Fibroblast of skin of back (primary cell): Measurements from ENCODE around the gene SSRP1.

Experiments used
- DNase-seq: peaks from one replicate; pipeline ENCODE4 v3.0.0-alpha.2; 2013

Gene SSRP1

DNA sequence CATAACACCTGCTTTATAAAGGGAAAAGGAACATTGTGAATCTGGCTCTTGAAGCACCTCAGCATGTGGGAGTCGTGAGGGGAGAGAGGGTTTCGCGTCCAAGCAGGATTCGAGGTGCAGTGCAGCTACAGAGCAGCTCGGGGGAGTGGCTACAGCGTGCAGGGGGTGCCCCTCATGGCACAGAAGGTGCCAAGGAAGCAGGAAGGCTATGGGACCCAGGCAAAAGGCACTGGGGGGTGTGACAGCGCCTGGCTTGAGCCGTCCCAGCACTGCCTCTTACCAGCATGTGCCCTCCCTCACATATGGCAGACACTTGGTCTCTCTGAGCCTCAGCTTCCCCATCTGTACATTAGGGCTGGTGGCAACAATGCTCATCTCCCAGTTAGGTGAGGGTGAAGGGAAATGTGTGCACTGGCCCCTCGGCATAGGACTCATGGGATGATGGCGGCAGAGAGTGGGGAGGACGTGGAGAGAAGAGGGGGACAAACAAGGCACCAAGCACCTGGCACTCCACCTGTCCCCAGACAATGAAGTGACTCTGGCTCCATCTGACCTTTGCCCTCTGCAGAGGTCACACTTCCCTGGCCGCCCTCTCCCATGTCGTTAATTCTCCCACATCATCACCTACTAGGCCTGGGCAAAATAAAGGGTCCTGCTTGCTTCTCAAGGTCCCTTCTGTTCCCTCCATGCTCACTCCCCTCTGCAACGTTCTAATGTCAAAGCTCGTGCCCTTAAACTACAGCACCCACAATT lies 21.3 kb downstream of the SSRP1 start:
- DNase-seq, result no peak

DNA sequence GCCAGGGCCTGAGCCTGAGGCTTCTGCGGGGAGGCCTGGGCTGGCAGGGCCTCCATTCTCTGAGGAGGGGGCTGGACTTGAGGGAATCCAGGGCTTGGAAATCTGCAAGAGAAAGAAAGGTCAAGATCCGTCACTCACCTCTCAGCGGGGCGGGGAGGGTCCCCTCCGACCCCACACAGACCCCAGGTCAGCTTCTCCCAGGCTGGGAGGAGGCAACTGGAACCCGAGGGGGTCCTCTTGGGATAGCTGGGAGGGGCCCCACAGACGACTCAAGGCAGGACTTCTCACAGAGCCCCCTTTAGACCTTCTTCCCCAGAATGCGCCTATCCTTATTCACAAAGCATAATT lies 21.9 kb downstream of the SSRP1 start:
- no peak for DNase-seq

DNA sequence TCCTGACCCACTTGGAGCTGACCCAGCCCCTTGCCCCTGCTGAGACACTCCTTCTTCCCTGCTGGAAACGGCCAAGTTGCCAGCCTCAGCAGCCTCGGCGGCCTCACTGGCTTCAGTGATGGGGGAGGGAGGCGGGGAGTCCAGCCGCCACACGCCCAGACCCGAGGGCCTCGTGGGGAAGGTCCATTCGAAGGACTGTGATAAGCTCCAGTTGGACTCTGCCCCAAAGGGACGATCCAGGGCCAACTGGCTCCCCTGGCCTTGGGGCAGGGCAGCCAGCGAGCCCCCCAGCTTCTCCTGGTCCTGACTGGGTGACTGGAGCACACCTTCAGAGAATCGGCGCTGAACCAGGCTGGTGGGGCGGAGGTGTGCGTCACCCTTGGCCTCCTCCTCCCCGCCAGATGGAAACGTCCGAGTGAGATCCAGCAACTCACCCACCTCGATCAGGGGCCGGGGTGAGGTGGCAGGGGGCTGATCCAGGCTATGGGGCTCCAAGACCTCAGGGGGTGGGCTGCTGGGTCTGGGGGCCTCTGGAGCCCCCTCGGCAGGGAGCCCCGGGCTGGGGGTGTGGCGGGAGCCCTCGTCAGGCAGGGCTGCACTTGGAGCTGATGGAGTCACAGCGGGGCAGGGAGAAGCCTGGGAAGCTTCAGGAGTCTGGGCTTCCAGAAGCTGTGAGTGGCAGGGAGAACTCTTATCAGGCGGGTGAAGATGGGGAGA lies 22.5 kb downstream of the SSRP1 start:
- no peak for DNase-seq

DNA sequence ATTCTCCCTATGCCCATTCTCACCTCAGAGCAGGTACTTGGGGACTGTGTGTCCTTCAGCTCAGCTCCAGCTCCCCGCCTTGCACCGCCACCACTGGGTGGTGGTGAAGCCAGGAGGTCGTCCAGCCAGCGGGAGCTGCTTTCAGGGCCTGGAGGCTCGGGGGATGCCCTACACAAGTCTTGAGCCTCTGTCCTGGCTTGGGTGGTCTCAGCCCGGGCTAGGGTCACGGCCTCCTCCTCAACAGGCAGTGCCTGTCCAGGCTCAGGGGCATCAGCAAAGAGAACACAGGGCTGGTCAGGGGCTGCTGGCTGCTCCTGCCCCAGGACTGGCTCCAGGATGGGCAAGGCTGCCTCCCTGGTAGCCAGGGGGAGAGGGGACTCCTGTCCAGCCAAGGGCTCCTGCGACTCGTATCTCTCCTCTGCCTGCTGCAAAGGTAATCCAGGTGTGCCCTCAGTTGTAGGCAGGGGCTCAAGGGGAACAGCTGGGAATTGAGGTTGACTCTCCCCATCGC lies 23.1 kb downstream of the SSRP1 start:
- DNase-seq, result no peak

DNA sequence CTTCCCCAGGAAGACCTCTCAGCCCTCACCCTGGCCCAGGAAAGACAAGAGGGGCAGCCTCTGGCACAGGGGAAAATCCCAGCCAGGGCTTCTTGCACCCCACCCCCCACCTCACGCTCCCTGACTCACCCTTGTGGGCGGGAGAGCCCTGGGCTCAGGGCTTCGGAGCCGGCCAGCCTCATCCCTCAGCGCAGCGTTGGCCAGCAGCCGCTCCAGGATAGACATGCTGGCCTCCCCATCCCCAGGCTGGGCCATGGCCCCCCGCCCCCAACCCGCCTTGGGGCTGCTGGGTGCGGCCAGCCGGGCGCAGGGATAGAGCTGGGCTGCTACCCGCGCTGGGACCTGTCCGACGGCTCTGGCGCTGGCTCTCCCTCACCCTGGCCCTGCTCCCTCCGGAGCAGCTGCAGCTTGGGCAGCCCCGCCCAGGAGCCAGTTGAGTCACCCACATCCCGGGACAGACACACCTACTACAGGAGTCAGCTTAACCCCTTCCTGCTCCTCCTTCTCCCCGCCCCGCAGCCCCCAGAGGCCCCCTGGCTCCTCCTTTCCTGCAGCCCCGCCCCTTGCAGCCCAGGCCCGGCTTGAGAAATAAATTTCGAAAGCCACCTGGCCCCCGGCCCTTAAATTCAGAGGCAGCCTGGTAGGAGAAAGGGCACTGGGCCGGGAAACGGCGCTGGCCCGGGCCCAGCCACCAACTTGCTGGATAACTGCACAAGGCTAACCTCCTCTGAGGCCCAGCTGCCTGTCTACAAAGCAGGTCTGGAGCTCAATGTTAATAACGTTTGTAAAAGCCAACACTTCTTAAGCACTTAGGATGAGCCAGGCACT lies 24.4 kb downstream of the SSRP1 start:
- peak; percentile 96 for DNase-seq

DNA sequence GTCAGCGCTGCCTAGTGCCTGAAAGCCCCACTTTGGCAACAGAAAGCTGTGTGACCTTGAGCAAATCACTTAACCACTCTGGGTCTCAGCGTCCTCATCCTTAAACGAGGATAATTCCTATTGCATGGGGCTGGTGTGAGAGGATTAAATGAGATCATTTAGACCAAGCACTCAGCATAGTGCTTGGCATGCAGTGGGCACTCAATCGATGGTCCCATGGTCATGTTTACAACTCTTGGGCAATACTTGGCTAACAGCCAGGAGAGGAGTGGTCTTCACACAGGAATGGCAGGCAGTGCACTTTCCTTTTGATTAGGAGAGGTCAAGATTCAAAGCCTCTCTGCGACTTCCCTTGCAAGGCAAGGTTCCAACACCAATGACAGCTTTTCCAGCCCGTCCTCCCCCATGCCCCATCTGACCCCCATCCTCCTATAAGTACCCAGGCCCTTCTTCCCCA lies 25.0 kb downstream of the SSRP1 start:
- no peak for DNase-seq

DNA sequence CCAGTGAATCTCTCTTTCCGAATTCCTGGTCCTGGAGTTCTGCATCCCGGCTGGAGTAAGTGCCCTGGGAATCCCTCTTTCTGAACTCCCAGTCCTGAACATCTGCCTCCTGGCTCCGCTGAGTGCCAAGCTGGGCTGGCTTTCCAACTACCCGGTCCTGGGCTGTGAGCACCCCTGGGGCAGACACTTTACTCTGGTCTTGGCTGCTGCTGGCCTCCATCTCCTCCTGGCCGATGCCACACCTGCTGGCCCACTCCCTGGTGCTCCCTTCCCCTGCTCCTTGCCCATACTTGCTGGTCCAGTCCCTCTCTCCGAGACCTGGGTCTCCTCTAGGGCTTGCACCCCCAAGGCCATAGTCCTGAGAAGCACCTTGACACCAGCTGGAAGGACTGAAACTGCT lies 25.6 kb downstream of the SSRP1 start:
- no peak for DNase-seq

DNA sequence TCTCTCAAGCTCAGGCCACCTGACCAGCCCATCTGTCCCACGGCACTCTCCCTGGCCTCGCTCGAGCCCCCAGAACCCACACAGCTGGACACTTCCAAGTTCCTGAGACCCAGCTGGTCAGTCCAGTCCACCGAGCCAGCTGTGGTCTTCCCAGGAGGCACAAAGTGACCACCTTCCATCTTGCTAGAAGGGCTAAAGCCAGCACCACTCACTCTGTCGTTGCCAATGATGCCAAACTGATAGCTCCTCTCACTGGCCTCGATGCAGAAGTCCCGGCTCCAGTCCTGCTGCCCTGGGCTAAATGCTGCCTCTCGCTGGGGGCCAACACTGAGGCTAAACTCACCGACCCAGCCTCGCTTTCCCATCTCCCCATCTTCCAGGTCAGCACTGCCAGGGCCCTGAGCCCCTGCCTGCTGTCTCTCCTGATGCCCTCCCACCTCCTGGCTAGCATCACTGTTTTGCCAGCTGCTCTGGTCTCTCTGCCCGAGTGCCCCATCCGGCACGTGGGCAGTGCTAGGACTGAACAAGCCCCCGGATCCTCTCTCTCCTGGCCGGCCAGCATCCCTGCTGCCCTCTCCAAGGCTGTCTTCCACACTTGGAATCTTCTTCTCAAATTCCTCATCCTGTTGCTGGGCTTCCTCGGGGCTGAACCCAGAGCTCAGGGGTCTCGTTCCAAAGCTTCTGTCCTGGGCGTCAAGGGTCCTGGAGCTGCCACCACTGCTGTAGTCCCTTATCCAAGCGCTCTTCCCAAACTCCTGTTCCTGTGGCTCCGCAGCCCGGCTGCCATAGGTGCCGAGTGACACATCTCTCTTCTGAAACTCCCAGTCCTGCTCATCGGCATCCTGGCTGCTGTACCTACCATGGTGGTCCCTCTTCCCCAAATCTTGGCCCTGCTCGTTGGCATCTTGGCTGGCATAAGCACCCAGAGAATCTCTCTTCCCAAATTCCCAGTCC lies 26.3 kb downstream of the SSRP1 start:
- DNase-seq, result no peak

DNA sequence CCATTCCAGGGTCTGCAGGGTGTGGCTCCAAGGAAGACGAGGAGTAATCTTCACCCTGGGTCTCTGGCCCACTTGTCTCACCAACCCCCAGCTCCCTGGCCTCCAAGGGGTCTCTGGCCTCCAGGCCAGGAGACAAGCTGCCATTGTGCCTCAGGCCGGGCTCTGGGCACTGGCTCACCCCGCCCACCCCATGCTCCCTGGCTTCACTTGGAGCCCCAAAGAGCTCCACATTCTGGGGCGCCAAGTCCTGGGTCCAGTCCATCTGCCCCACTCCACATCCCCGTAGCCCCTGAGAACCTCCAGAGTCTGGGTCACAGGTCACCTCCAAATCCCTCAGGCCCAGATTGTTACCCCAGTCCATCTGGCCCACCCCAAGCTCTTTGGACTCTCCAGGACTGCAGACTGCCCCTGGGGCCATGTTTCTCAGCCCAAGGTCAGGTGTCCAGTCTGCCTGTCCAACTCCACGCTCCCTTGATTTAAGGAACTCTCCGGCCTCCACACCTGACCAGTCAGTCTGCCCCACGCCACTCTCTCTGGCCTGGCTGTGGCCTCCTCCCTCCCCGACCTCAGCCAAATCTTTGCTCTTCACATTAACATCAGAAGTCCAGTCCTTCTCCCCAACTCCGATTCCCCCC lies 27.1 kb downstream of the SSRP1 start:
- no peak for DNase-seq

DNA sequence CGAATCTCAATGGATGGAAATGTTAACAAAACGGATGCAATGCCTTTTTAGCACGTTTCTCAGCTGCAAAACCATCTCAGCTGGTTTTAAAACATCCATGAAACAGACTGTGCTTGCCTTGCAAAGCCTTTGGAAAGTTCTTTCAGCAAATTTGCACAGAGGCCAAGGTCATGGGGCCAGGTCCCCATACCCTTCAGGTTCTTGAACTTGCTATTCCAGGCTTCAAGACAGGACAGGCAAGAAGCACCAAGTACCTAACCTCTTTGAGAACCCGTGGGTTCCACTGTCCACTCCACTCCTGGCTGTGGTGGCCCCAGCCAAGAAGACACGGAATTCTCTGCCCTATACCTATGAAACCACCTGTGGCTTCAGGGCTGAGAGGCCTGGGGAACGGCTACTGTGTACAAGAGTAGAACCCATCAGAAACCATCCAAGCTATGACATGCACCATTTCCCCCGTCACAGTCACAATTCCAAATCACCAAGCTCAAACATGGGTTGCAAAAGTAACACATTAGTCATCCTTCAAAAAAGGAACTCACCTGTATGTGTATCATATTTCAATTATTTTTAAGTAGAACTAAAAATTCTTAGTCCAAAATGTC lies 27.9 kb downstream of the SSRP1 start:
- no peak for DNase-seq

DNA sequence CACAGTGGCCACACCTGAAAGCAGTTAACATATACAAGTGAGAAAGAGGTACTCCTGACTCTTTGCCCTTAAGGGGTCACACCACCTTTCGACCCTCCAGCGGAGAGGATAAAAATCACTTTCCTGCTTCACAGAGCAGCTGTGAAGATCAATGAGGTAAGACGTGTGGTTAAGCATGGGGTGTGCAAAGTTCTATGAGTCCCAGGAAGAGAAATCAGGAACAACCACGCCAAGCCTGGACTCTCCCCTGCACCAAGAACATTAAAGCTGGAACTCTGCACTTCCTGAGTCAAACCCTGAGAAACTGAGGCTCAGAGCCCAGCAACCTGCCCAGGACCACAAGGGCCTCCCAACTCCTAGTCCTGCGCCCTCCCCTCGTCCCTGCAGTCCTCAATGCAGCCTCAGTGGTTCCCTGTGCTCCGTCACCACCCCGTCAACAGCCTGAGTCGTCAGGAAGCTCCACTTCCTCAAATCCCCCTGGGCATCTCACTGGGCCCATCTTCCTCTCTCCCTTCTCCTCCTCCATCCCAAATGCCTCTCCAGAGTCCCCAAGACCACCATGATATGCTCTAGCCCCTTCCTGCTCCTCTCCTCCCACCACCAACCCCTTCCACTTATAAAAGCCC lies 28.6 kb downstream of the SSRP1 start:
- DNase-seq, result no peak

DNA sequence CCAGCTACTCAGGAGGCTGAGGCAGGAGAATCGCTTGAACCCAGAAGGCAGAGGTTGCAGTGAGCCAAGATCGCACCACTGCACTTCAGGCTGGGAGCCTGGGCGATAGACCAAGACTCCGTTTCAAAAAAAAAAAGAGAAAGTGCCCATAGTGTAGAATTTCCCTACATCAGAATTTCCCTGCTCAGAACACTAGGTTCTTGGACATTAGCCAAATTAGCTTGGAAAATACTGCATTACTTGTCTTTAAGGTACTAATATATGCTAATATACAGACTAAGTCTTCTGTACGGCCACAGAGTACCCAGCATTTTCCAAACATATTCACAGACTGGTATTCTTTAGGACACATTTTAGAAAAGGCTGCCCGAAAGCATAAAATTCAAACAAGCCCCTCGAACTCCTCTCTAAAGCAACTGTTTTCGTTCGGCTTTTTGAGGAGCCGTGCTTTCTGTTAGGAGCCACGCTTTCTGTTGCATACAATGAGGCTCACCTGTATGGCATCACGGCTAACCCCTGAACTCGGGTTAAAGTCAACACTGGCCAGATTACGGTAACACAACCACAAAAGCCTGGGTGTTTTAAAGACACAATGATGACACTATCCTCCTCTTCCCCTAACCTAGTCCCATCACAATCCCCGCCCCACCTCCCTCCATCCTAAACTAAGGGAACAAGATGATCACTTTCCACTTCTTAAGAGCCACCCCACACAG lies 29.4 kb downstream of the SSRP1 start:
- no peak for DNase-seq

DNA sequence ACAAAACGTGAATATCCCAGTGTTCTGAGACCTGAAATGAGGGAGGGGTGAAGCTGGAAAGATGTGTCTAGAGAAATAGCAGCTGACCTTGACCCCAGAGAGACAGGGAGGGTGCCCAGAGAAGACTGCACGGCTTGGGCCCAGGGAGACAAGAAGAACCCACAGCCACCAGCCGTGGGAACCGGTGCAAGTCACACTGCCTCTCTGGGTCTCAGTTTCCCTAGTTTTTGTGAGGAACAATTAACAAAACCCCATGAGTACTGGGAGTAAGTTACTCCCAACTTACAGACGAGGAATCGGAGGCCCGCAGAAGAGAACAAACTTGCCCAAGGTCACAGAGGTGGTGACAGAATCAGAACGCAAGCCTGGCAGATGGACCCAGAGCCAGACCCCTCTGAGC lies 30.2 kb downstream of the SSRP1 start:
- no peak for DNase-seq

DNA sequence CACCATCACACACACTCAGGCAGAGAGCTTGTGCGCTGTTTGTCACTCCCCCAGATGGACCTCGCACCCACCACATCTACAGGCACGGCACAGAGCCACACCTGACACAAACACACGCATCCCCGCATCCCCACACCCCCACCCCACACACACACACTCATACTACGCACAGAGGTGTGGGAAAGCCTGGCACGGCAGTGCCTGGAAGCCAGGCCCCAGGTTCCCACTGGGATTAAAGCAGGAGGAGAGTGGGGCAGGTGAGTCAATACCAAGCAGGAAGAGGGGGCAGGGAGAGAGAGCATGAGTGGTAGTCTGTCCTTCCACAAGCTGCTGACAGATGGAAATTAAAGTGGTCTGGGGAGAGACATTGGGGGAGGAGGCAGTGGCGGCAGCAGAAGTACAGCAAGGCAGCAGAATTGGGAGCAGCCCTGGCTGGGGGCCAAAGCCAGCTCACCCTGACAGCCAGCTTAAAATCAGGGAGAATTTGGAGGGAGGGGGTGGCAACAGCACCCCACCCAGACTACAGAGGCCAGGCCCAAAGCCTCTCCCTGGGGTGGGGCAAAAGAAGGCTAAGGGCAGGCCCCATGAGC lies 31.6 kb downstream of the SSRP1 start:
- peak; percentile 43 for DNase-seq

DNA sequence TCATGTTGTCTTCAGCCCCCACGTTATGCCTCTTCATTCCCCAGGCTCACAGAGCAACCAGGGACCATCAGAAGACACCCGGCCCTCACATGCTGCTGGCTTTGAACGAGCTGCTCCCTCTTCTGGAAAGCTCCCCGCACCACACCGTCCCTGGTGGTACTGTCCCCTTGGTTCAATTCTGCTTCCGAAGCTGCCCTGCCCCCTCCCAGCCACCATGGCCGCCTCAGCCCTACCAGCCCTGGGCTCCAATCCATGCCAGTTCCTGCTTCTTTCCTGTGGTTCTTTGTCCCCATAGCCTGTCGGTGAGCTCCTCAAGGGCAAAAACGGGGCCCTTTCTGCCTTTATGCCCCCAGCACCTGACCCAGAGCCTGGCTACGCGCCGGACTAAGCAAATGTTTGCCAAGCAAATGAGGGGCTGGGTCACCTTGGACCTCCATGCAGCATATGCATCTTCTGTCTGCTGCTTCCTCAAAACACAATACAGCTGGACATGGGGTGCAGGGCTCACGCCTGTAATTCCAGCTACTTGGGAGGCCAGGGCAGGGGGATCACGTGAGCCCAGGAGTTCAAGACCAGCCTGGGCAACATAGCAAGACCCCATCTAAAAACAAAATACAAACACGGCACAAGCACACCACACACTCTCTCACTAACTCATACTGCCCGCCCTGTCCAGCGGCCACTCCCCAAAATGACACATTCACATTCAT lies 32.3 kb downstream of the SSRP1 start:
- no peak for DNase-seq

DNA sequence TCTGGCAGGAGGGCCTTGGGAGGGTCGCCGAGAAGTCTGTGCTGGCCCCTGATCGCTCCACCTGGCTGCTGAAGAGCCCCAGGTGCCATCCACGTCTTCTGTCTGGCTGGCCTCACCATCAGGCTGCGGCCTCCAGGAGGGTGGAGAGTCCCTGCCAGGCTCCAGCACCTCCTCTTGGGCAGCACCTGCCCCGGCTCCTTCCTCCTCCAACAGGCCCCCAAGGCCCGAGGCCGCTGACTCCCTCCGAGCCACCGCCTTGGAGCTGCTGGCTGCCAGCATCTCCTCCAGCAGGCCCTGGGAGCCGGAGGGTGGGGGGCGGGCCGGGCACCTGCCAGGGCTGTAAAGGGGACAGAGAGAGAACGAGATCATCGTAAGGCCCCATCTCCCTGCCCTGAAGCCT lies 33.2 kb downstream of the SSRP1 start:
- DNase-seq, result no peak

DNA sequence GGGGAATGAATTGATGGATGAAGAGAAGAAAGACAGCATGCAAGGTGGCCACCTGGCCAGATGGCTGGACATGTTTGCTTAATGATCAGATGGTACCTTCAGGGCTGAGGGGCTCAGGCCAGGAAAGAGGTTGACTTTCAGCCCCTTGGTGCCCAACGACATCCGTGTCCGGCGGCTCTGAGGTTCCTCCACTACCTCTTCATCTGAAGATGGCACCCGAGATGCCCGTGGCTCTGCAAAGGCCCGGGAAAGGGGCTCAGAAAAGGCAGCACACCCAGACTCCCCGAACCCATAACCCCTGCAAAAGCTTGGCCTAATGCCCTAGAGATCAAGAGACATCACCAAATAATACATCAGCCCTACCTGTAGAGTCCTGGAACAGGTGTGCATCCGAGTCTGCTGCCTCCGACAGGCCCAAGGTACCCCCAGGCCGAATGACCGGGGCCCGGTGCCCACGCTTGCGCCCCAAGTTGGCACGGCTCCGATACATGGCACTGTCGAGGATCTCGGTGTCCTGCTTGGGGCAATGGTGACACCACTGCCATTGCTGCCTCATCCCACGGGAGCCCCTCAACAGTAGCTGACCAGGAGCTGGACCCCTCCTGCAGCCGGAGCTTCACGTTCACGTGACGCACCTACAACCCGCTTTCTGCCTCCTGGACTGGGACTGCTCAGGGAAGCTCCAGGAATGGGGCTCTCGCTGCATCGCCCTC lies 33.8 kb downstream of the SSRP1 start:
- no peak for DNase-seq

DNA sequence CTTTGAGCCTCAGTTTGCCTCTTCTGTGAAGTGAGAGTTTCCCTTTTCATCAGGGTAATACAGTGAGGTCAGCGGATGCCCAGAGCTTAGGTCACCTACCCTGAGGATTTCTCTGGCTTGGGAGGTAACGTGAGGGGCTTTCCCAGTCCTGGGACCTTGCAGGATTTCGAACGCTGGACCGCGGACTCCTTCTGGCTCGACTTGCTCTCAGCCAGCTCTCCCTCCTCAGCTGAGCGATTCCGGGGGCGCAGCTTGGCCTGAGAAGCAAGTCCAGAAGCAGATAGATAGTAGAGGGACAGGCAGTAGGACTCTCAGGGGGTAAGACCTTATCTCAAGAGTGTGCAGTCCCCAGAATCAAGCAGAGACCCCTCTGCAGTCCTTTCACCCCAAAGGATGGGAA lies 34.9 kb downstream of the SSRP1 start:
- DNase-seq, result no peak
